ENCODE data around the gene ALDH1A3.

The ALDH1A3 gene

GRCh38 chr15:100879464-100880138, at the start of gene ALDH1A3:
ALDH1A3 (plus strand) TSS chr15:100879831; CDS start chr15:100879908, 77 bp downstream.
- peak within 1 kb of the TSS; percentile 73 for H3K4me3 ChIP-seq (ENCODE audit: low read depth, low read length)
- H3K4me1 ChIP-seq (ENCODE audit: control insufficient read depth, insufficient read depth, low read length), result peaks cover 9% of the 10 kb centered on the region
- H3K27ac ChIP-seq (ENCODE audit: low read depth, low read length), result no peak within 1 kb of the TSS
- peak within 1 kb of the TSS; percentile 61 for H3K9ac ChIP-seq (ENCODE audit: low read length)
- H3K36me3 ChIP-seq (ENCODE audit: control insufficient read depth, insufficient read depth, low read length), result no peaks in the 10 kb centered on the region
- H3K9me3 ChIP-seq (ENCODE audit: control insufficient read depth, insufficient read depth, low read depth, low read length), result no peaks in the 10 kb centered on the region
- peaks cover 87% of the 10 kb centered on the region for H3K27me3 ChIP-seq (ENCODE audit: control insufficient read depth, insufficient read depth, low read length)

DNA sequence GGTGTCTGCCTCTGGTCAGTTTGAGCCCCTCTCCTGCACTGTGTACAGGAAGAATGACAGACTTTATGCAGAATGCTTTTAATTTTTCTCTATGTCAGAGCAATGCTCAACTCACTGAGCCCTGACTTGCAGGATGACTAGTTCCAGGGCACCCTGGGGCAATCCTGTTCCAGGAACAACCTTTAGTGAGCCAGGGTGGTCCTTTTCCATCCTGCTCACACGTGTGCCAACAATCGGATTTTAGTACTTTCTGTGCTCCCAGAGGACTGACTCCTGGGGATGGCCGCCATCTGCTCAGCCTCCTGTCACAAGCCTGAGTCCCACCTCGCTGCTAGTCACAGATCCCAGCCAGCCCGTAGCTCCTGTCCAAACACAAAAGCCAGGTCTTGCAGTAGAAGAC, 48.2 kb upstream of the ALDH1A3 start:
- Histone ChIP-seq H3K4me1 (ENCODE audit: control insufficient read depth, insufficient read depth, low read length) (no peaks in the 10 kb centered on the region), H3K27ac (ENCODE audit: low read depth, low read length) (no peak overlapping the region)

GRCh38 chr15:100832149-100832942, 47.3 kb upstream of the ALDH1A3 start:
- H3K9me3 ChIP-seq (ENCODE audit: control insufficient read depth, insufficient read depth, low read depth, low read length), result peaks cover 6% of the 10 kb centered on the region
- no peaks in the 10 kb centered on the region for H3K36me3 ChIP-seq (ENCODE audit: control insufficient read depth, insufficient read depth, low read length)
- H3K4me1 ChIP-seq (ENCODE audit: control insufficient read depth, insufficient read depth, low read length), result no peaks in the 10 kb centered on the region
- no peak overlapping the region for H3K4me3 ChIP-seq (ENCODE audit: low read depth, low read length)
- no peak overlapping the region for H3K27ac ChIP-seq (ENCODE audit: low read depth, low read length)
- H3K27me3 ChIP-seq (ENCODE audit: control insufficient read depth, insufficient read depth, low read length), result no peaks in the 10 kb centered on the region
- no peak overlapping the region for H3K9ac ChIP-seq (ENCODE audit: low read length)

More for the DNA sequence above, 48.2 kb upstream of the ALDH1A3 start:
- Histone ChIP-seq H3K9ac (ENCODE audit: low read length) (no peak overlapping the region), H3K27me3 (ENCODE audit: control insufficient read depth, insufficient read depth, low read length) (no peaks in the 10 kb centered on the region), H3K4me3 (ENCODE audit: low read depth, low read length) (no peak overlapping the region), H3K36me3 (ENCODE audit: control insufficient read depth, insufficient read depth, low read length) (no peaks in the 10 kb centered on the region), H3K9me3 (ENCODE audit: control insufficient read depth, insufficient read depth, low read depth, low read length) (peaks cover 6% of the 10 kb centered on the region)

DNA sequence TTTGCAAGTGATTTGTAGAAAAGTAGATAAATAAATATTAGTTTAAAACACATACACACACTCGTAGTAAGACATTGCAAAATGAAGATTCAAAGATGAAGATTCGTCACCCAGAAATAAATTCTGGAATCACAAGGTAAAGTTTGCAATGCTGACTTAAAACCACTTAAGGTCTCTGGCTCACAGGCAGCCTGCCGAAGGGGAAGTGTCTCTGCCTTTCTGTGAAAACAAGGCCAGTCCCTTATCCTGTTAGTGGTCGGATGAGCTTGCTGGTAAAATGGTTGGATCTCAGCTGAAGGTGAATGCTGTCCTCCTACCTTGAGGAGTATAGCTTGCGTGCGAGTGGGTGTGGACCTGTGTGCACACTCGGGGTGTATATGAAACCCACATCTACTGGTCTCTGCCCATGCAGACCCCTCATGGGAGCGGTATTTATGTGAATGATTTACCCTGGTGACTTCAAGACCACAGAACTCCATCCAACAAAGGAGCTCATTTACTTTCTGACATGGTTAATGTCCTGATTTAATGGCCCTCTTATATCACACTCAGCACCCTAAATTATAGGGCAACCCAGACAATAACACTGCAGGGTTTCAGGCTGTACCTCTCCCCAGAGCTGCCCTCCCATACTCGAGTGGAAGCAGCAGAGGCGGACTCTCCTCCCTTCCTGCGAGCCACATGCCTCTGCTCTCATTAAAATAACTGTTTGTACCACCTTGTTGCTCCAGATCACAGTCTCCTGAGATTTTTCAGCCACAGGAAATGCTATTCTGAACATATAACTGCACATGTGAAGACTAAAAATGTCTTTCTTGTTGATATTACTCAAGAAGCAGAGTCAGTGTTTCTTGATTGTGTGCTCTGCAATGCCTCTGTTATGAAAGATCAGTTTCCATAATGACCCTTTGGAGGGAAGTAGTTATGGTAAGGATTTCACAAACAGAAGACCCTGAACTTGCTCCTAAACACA, 45.9 kb upstream of the ALDH1A3 start:
- Histone ChIP-seq H3K36me3 (ENCODE audit: control insufficient read depth, insufficient read depth, low read length) (no peaks in the 10 kb centered on the region), H3K9me3 (ENCODE audit: control insufficient read depth, insufficient read depth, low read depth, low read length) (0 out of 2 replicates have a peak, but pooled peaks cover 2% of the 10 kb centered on the region), H3K27me3 (ENCODE audit: control insufficient read depth, insufficient read depth, low read length) (no peaks in the 10 kb centered on the region), H3K4me3 (ENCODE audit: low read depth, low read length) (no peak overlapping the region), H3K27ac (ENCODE audit: low read depth, low read length) (no peak overlapping the region), H3K9ac (ENCODE audit: low read length) (no peak overlapping the region), H3K4me1 (ENCODE audit: control insufficient read depth, insufficient read depth, low read length) (no peaks in the 10 kb centered on the region)

GRCh38 chr15:100834731-100835130, 44.9 kb upstream of the ALDH1A3 start:
- Histone ChIP-seq H3K9me3 (ENCODE audit: control insufficient read depth, insufficient read depth, low read depth, low read length) (0 out of 2 replicates have a peak, but pooled peaks cover 2% of the 10 kb centered on the region), H3K27ac (ENCODE audit: low read depth, low read length) (no peak overlapping the region), H3K27me3 (ENCODE audit: control insufficient read depth, insufficient read depth, low read length) (no peaks in the 10 kb centered on the region), H3K36me3 (ENCODE audit: control insufficient read depth, insufficient read depth, low read length) (no peaks in the 10 kb centered on the region), H3K9ac (ENCODE audit: low read length) (no peak overlapping the region), H3K4me3 (ENCODE audit: low read depth, low read length) (no peak overlapping the region), H3K4me1 (ENCODE audit: control insufficient read depth, insufficient read depth, low read length) (no peaks in the 10 kb centered on the region)

GRCh38 chr15:100835636-100836035, 44.0 kb upstream of the ALDH1A3 start:
- Histone ChIP-seq H3K27me3 (ENCODE audit: control insufficient read depth, insufficient read depth, low read length) (no peaks in the 10 kb centered on the region), H3K4me3 (ENCODE audit: low read depth, low read length) (no peak overlapping the region), H3K27ac (ENCODE audit: low read depth, low read length) (no peak overlapping the region), H3K9ac (ENCODE audit: low read length) (no peak overlapping the region), H3K9me3 (ENCODE audit: control insufficient read depth, insufficient read depth, low read depth, low read length) (0 out of 2 replicates have a peak, but pooled peaks cover 2% of the 10 kb centered on the region), H3K36me3 (ENCODE audit: control insufficient read depth, insufficient read depth, low read length) (no peaks in the 10 kb centered on the region), H3K4me1 (ENCODE audit: control insufficient read depth, insufficient read depth, low read length) (no peaks in the 10 kb centered on the region)

GRCh38 chr15:100836501-100836900, 43.1 kb upstream of the ALDH1A3 start:
- H3K9ac ChIP-seq (ENCODE audit: low read length), result no peak overlapping the region
- no peaks in the 10 kb centered on the region for H3K36me3 ChIP-seq (ENCODE audit: control insufficient read depth, insufficient read depth, low read length)
- H3K4me1 ChIP-seq (ENCODE audit: control insufficient read depth, insufficient read depth, low read length), result no peaks in the 10 kb centered on the region
- H3K9me3 ChIP-seq (ENCODE audit: control insufficient read depth, insufficient read depth, low read depth, low read length), result 0 out of 2 replicates have a peak, but pooled peaks cover 2% of the 10 kb centered on the region
- no peak overlapping the region for H3K4me3 ChIP-seq (ENCODE audit: low read depth, low read length)
- no peaks in the 10 kb centered on the region for H3K27me3 ChIP-seq (ENCODE audit: control insufficient read depth, insufficient read depth, low read length)
- no peak overlapping the region for H3K27ac ChIP-seq (ENCODE audit: low read depth, low read length)

- H3K4me3 ChIP-seq (ENCODE audit: low read depth, low read length), result no peak overlapping the region
- no peak overlapping the region for H3K9ac ChIP-seq (ENCODE audit: low read length)
- no peaks in the 10 kb centered on the region for H3K27me3 ChIP-seq (ENCODE audit: control insufficient read depth, insufficient read depth, low read length)
- H3K9me3 ChIP-seq (ENCODE audit: control insufficient read depth, insufficient read depth, low read depth, low read length), result no peaks in the 10 kb centered on the region
- no peaks in the 10 kb centered on the region for H3K36me3 ChIP-seq (ENCODE audit: control insufficient read depth, insufficient read depth, low read length)
- H3K4me1 ChIP-seq (ENCODE audit: control insufficient read depth, insufficient read depth, low read length), result no peaks in the 10 kb centered on the region; the same call in 1 of the 2 replicates
- H3K27ac ChIP-seq (ENCODE audit: low read depth, low read length), result no peak overlapping the region
Measured at GRCh38 chr15:100841426-100841825, 38.2 kb upstream of the ALDH1A3 start.

DNA sequence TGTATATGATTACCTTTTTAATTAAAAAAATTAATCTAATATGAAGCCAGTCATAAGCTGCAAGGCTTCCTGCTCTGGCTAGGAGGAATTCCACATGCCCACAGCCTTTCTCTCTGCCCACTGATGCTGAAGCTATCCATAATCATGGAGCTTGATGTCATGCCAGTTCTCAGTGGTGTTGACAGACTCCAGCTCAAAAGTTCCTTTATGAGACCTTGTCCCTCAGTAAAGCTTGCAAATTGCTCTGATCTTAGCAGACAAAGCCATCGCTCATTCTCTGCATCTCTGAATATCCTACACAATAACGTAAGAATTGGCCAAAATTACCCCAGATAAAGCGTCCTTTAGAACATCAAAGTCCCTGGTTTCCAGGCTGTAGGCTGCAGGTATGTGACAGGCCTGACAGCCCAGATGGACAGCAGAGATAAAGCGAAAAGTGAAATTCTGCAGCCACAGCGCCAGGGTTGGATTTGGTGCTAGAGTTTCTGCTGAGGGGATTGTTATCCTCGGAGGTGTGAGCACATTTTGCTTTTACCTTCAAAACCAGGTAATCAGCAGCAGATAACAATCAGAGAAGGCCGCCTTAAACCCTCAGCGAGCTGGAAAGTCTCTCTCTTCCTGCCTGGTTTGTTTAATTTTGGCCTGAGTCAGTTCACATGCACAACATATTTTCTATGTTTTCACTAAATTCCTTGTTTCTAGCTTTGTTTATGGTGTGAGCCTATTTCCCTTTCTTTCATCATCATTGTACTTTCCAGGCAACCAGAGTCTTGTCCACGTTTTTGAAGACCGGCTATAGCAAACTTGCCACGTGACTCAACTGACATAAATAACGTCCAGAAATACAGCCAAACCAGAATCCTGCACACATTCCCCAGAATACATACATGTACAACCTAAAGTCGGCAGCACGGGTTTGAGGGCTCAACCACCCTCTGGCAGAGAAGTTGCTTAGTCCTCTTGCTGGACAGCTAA, 36.6 kb upstream of the ALDH1A3 start:
- no peaks in the 10 kb centered on the region; the same call in 1 of the 2 replicates for H3K4me1 ChIP-seq (ENCODE audit: control insufficient read depth, insufficient read depth, low read length)
- H3K9me3 ChIP-seq (ENCODE audit: control insufficient read depth, insufficient read depth, low read depth, low read length), result no peaks in the 10 kb centered on the region
- no peaks in the 10 kb centered on the region for H3K36me3 ChIP-seq (ENCODE audit: control insufficient read depth, insufficient read depth, low read length)
- no peak overlapping the region for H3K4me3 ChIP-seq (ENCODE audit: low read depth, low read length)
- no peak overlapping the region for H3K27ac ChIP-seq (ENCODE audit: low read depth, low read length)
- no peak overlapping the region for H3K9ac ChIP-seq (ENCODE audit: low read length)
- H3K27me3 ChIP-seq (ENCODE audit: control insufficient read depth, insufficient read depth, low read length), result no peaks in the 10 kb centered on the region

DNA sequence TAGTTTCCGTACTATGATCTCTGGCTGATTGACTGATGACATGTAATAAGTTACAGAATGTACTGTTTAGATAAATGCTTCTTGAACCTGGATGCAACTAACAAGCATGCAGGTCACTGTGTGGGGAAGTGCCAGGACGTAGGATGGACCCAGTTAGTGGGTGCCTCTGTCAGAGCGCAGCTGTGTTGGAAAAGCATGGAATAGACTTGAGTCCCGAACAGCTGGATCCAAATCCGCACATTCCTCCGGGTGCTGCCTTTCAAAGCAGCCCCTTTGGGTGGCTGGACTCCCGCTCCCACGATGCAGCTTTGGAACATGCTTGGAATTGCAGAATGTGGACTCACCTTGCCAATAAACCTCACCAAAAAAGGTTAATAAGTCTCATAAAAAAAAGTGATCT, 35.5 kb upstream of the ALDH1A3 start:
- Histone ChIP-seq H3K27ac (ENCODE audit: low read depth, low read length) (no peak overlapping the region), H3K4me1 (ENCODE audit: control insufficient read depth, insufficient read depth, low read length) (no peaks in the 10 kb centered on the region; the same call in 1 of the 2 replicates), H3K27me3 (ENCODE audit: control insufficient read depth, insufficient read depth, low read length) (peaks cover 3% of the 10 kb centered on the region; the same call in 1 of the 2 replicates), H3K36me3 (ENCODE audit: control insufficient read depth, insufficient read depth, low read length) (no peaks in the 10 kb centered on the region), H3K4me3 (ENCODE audit: low read depth, low read length) (no peak overlapping the region), H3K9me3 (ENCODE audit: control insufficient read depth, insufficient read depth, low read depth, low read length) (no peaks in the 10 kb centered on the region), H3K9ac (ENCODE audit: low read length) (no peak overlapping the region)
